GM19395 (cell line): ENCODE data around the gene DOCK2.
A peak's percentile ranks its signal among the peaks of the same experiment; 100 is the strongest.
"Not testable (repeated sequence)": the region's sequence is repeated elsewhere in the genome, so short reads cannot be mapped to it uniquely, and the experiment has no call there.

Source experiments
- ATAC-seq: cut with Tn5 transposase; IDR thresholded peaks from one replicate; pipeline ENCODE4 v1.9.1; 2021; ENCODE audit warnings: mild to moderate bottlenecking, moderate library complexity; ENCODE audit not compliant: unreplicated experiment

DOCK2 gene

DNA sequence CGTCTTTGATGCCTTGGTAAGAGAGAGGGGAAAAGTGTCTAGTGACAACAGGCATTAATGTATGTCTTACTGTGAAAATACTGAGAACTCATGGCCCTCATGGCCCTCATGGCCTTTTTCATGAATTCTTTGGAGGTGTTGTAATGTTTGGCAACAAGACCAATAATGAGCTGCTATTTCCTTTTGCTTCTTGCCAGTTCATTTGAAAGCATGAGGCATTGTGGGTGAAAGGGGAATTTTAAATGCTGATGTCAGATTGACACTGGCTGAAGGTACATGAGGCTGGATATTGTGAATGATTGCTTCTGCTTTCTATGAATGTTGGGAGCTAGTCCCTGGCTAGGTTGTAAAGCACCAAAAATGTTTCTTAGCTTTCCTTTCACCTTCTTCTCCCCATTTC, 79.2 kb downstream of the DOCK2 start:
- no peak for ATAC-seq

DNA sequence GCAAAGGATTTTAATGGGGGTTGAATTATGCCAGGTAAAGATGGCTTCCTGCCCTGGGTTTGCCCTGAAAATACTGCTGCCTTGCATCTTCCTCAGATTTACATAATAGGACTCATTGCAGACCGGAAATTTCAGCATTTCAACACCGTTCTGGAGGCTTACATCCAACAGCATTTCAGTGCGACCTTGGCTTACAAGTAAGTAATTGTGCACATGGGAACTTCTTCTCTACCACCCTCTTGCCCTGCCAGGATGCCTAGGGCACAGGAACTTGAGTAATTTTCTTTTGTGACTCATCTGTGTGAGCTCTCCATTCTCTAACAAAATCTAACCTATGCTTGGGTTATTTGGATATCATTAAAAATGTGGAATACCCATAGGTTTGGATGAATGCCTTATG, 80.2 kb downstream of the DOCK2 start:
- ATAC-seq = no peak

DNA sequence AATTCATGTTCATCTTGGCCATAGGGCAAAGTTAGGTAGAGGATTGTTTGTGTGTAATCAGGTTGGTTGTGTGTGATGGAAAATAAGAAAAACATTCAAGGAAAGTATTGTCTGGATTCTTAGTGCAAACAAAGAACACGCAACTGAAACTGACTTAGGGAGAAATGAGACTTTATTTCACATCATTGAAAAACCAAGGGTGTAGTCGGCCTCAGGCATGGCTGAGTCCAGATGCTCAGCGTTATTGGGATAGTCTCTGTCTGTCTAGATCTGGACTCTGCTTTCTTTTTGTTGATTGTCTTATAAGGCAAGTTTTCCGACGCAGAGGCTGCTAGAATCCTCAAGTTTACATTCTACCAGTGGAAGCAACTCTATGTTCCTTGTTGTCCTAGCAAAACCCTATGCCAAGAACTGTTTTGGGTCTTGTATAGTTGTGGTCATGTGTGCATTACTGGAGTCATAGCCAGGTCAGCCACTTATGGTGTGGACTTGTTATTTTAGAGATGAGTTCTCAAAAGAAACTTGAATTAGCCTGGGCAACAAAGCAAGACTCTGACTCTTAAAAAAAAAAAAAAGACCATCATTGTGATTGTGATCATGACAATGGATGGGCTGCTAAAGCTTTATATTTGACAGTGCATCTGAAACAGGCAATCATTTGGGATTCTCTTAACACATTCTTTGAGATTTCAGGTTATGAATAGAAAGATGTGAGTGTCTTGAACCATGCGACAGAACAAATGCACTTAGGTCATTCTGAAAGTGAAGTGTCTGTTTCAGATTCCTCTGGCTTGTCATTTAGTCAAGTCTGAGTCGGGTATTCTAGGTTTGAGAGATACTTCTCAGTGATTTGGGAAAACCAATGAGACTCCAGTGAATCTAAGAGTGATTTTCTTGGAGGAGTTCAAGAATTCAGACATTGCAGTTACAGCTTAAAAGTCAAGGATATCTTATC, 82.6 kb downstream of the DOCK2 start:
- ATAC-seq = peak; percentile 86

DNA sequence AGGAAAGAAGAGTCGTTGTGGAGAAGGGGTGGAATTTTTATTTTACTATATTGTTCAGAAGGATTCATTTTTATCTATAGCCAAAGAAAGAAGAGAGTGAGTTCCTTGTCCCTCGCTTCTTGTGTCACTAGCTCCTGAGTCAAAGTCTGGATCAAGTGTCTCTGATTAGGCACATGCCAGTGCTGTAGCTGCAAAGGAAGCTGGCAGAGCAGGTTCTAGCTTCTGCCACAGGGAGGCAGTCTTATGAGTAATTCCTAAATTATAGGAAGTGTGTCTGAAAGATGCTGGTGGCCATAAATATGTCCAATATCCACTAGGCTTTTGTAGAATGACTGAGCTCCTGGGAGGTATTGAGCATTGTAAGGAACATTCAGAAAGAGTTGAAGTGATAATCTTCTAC, 84.7 kb downstream of the DOCK2 start:
- ATAC-seq = no peak

DNA sequence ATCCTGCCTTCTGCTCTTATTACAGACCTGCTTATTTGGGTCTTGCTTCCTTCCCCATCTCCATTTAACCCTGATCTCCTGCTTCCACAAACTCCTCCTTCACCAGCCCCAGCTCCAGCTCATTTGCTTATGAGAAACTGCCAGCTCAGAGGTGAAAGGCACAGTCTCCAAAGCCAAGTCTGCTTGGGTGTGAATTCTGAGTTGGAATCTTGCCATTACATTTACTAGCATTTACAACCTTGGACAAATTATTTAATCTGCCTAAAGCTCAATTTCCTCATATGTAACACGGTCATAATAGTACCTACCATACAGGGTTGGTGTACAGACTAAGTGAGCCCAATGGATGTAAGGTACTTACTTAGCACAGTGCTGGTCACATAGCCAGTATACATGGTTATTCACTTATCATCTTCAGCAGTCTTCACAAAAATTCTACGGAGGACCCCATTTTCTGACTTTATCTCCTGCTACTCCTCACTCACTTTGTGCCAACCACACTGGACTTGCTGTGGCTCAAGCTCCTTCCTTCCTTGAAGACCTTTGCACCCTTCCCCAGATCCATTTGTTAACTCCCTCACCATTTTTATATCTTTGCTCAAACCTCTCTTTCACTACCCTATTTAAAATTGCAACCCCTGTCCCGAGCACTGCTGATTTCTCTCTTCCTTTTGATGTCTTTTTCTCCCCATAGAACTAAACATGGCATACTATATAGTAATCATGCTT, 86.2 kb downstream of the DOCK2 start:
- no peak for ATAC-seq

DNA sequence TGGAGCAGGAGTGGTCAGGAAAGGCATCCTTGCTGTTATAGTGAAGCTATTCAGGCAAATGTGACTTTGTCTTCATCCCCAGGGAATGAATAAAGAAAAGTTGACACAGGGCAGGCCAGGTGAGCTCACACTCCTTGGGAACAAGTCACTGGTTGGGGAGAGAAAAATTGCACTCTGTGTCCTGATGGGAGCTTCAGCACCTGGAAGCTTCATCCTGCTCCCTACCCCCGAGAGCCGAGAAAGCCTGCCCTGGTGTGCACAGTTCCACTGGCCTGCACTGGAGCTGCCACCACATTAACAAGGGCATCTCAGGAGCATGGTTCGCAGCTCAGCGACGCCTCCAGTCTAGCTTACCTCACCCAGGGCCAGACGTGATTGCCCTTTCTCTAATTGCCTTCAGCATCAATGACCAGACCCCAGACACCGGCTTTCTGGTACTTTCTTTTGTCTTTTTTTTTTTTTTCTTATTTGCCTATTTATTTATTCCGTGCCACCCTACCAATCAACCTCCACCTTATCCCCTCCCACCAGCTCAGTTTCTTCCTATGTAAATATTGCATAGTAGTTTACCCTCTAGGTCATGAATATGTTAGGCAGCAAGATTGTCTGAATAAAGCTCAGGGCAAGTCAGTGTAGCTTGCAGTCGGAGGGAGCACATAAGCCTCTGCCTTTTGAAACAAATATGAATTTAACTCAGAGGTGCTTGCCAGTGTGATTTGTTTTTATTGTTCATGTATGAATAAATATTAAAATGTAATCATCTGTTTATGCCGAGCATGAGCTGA, 87.4 kb downstream of the DOCK2 start:
- no peak for ATAC-seq

DNA sequence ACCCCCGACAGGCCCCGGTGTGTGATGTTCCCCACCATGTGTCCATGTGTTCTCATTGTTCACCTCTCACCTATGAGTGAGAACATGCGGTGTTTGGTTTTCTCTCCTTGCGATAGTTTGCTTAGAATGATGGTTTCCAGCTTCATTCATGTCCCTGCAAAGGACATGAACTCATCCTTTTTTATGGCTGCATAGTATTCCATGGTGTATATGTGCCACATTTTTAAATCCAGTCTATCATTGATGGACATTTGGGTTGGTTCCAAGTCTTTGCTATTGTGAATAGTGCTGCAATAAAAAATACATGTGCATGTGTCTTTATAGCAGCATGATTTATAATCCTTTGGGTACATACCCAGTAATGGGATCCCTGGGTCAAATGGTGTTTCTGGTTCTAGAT, 88.6 kb downstream of the DOCK2 start:
- not testable (repeated sequence) for ATAC-seq

DNA sequence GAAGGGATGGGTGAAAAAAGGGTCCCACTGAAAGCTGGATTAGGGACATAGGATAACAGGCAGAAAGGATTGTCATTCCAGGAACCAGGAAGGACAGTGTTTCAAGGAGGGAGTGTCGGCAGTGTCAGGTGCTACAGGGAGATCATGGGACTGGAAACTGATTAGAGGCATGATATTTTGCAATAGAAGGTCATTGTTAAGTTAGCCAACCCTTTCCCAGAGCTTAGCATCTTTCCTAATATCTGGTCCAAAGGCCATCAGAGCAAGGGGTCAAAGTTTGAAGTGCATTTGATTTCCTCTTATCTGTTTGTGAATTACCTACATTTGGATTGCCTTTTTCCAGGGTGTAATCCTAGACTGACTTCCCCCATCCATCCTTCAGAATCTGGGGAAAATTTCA, 91.3 kb downstream of the DOCK2 start:
- no peak for ATAC-seq

DNA sequence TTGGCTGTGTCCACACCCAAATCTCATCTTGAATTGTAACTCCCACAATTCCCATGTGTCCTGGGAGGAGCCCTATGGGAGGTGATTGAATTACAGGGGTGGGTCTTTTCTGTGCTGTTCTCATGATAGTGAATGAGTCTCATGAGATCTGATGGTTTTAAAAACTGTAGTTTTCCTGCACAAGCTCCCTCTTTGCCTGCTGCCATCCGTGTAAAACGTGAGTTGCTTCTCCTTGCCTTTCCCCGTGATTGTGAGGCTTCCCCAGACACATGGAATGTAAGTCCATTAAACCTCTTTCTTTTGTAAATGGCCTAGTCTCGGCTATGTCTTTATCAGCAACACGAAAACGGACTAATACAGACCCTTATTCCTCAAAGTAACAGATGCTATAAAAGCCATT, 94.1 kb downstream of the DOCK2 start:
- ATAC-seq = no peak

DNA sequence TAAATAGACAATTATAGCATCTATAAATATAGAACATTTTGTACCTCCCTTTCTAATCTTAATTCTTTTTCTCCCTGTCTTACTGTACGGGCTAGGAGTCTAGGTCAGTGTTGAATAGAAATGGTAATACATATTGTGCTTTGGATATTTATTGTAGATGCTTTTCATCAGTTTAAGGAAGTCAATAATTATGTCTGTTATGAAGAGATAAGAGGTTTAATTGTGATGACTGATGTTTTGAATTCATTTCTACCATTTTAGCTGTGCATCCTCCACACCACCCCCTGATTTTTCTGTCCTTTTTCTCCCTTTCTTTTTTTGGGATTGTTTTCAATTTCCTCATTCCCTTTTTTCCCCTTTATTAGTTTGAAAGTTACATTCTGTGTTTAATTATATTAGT, 95.8 kb downstream of the DOCK2 start:
- ATAC-seq = no peak

DNA sequence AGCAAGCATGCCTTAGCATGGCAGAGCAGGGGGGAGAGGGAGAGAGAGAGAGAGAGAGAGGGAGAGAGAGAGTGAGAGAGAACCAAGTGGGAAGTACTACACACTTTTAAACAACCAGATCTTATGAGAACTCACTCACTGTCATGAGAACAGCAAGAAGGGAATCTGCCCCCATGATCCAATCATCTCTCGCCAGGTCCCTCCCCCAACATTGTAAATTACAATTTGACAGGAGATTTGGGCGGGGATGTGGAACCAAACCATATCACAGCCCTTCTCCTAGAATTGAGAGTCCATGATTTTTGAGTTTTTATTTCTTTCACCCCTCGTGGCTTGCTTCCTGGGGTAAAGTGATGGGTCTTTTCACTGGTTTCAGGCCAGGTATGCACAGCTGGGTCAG, 98.8 kb downstream of the DOCK2 start:
- no peak for ATAC-seq

DNA sequence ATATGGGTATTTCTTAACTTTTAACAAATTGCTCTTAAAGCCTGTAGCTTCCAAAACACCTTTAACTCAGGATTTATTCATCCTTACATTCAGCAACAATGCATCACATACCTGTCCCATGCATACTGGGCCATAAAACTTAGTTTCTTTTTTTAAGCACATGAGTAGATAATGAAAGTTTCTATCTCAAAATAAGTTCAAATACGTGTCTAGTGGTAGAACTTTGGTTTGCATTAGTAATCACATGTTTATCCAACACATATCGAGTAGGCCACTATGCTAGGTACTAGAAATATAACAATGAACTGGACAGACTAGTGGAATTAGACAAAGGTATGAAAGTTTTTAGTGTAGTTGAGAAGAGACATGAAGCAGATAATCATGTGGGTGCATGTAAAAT, 99.6 kb downstream of the DOCK2 start:
- no peak for ATAC-seq

DNA sequence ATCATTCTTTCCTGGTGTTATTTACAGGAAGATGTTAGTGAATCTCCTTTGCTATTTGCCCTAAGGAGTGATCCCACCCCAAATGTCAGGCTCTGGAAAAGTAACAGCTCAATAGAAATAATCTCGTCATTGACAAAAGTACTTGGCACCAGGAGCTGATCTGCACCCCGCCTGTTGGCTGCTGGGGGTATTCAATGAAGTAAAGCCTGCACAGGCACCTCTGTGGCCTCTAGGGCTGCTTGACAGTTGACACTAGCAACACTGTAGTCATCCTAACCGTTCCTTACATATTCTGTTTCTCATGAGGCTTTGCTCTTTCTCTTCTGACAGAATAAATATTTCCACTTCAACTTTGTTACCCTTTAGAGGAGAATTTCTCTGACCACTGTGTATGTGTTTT, 103.4 kb downstream of the DOCK2 start:
- ATAC-seq = no peak

DNA sequence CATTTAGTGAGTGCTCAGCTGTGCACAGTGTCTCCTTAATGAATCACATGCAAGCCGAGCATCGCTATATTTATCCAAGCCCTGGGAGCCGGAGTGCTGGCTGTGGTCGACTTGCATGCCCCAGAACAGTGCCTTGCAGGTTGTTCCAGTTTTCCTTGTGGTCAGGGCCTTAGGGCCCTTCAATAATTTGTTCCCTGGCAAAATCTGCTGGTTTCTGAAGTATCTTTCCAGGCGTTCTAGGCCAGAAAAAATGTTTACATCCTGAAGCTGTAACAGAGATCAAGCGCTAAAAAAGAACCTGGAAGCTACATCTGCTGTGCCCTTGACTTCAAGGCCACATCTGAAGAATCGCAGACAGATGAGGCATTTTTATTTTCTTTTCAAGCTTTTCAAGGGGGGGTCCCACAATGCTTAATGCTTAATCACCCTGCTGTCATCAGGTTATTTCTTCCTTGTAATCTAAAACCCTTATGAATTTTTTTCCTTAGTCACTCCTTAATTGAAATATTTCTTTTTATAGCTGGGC, 105.8 kb downstream of the DOCK2 start:
- no peak for ATAC-seq

DNA sequence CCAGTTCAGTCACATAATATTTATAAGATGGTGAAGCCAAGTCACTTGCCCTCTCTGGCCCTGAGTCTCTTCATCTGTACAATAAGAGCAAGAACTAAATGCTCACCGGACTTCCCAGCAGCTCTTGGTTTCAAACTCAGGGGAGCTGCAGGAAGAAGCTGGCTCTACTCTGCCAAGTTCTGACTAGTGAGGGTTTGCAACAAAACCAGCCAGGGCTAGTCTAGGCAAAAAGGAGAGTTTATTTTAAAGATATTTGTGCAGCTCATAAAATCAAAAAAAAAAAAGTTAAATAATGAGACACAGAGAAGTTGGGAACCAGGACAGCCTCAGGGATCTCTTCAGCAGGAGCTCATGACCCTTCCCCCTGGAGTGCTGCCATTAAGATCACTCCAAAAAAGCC, 107.3 kb downstream of the DOCK2 start:
- ATAC-seq = no peak

DNA sequence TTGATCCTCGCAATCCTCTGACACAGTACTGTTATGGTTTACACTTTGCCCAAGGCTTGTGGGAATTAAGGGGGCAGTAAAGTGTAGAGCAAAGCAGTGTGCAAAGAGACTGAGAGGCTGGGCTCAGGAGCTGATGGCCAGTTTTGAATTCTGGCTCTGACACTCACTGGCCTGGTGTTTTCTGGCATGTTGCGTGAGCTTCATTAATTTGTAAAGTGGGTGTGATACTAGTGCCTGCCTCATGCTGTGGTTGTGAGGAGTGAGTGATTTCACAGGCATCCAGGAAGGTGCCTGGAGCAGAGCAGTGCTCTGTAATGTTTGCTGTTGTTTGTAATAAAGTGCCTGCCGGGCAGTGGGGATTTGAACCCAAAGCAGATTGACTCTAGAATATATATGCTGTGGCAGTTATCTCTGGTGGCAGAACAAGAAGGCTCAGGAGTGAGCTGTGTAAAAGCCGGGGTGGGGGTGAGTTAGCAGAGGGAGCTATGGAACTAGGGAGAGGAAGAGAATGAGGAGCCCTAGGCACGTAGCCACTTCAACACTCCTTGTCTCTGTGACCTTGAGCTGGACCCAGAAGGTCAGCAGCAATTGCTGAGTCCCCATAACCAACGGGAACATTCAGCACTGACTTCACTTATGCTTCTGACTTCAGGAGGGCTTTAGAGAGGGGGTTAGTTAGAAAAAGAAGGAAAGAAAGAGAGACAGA, 108.5 kb downstream of the DOCK2 start:
- no peak for ATAC-seq

DNA sequence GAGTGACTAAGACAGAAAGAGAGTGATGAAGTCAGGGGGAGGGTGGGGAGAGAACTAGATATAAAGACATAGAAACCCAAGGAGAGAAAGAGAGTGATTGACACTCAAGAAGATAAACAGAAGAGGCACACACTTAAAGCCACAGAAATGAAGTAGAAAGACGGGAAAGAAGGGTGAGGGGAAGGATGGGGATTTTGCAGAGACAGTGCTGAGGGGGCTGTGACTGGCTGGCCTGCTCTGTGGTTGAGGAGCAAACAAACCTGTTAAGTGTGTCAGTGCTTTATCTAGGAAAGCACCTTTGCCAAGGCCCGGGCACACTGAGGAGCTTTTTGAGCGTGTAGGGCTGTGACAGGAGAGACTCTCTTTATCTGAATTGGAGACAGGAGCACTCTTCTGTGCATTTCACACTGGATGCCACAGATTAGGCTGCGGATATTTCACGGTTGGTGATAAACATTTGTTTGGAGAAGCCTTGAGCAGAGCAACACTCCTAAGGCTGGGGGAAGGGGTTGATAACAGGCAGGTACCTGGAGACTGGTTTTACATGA, 109.1 kb downstream of the DOCK2 start:
- no peak for ATAC-seq

DNA sequence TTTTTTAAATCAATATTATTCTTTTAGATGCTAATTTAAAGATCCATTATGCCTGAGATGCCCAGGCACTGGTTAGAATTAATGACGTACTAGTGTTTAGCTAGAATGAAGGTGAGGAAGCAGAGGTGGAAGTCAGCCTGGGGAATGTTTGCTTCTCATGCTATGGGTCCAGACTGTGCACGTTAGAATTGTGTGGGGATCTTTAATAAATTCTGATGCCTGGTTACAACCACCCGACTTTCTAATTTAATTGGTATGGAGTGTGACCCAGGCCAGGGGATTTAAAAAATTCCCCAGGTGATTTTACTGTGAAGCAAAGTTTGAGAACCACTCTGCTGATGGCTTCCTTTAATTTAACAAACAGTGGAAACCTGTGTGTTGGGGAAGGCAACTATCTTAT, 111.1 kb downstream of the DOCK2 start:
- no peak for ATAC-seq

DNA sequence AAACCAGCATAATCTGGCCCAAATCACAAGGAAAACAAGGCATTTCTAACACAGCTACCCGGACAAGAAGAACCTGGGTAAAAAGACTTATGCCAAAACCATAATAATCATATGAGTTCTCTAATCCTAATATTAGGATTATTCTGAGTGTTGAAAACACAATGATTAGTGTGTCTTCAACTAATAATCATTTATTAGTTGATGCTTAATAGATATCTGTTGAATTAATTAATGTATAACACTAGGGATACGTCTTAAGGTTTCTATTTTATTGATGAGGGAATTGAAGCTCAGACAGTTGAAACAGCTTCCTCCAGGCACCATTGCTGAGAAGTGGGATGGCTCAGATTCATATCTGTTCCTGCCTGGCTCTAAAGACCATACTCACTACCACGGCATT, 112.2 kb downstream of the DOCK2 start:
- ATAC-seq = no peak

DNA sequence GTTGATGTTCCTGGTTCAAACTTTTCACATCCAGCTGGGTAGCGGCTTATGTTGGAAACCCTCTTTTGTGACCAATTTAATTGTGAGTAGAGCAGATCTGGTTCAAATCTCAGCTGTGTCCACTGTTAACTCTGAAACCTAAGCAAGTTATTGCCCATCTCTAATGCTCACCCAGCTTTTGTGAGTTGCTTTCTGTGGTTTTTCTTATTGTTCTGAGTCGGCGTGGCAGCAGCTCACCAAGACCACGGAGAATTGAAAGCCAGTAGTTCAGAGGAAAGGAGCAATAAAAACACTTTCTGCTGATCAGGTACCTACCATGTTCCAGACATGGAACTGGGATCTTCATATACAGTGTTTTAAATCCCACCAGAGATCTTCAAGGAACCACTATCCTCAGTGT, 114.4 kb downstream of the DOCK2 start:
- ATAC-seq = no peak
